AG04449 (cell line): ENCODE results near the gene NF2.
A peak's percentile ranks its signal among the peaks of the same experiment; 100 is the strongest.
"Not testable (repeated sequence)": the region's sequence is repeated elsewhere in the genome, so short reads cannot be mapped to it uniquely, and the experiment has no call there.

Experiments
- CTCF ChIA-PET: fragments of 350-600 bp; formaldehyde crosslinking; extraction: SDS; loops from one replicate; lab custom pipeline; 2021; ENCODE audit warnings: antibody characterized with exemption; lab: Yijun Ruan, JAX
- POLR2A ChIA-PET: fragments of 400-600, 350-600 bp; formaldehyde crosslinking; extraction: SDS; loops from one replicate; lab custom pipeline; 2020; ENCODE audit warnings: antibody characterized with exemption, inconsistent platforms; lab: Yijun Ruan, JAX
- DNase-seq: peaks from one replicate; pipeline ENCODE4 v3.0.0-alpha.2; 2010; ENCODE audit warnings: low read depth, low spot score
- H3K4me3 ChIP-seq: 2 replicates; pipeline ENCODE4 v1.5.1; 2011; ENCODE audit warnings: low read depth, mild to moderate bottlenecking, control low read depth, low read length
- CTCF ChIP-seq: IDR thresholded peaks from one replicate; pipeline ENCODE4 v1.5.1; 2011; ENCODE audit warnings: mild to moderate bottlenecking, moderate library complexity, low read length, control low read depth, inconsistent platforms; ENCODE audit not compliant: insufficient read depth; ENCODE audit errors: missing control alignments

The NF2 gene

DNA sequence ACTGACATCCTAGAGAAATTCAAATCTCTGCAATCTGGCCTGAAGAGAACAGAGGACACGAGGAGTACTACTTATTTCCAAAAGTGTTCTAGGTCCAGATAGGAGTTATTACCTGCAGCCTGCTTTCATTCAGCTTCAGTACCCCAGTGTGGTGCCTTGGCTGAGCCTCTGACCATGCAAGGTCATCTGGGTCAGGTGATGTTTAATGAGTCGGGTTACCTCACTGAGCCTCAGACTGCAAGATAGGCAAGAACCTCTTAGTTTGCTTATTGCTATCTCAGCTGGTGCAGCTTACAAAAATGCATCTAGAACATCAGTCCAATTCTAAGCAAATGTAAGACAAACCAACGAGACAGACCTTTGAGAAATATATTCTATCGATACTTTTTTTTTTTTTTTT lies 9.5 kb upstream of the NF2 start:
- DNase-seq: no peak
- H3K4me3 ChIP-seq: no peak overlapping the region
- TF ChIP-seq CTCF: no peak
- ChIA-PET CTCF (interaction anchor here (0.8 to 1.4 kb wide), 4 partner anchors 10 to 495 kb away, joined by 3 to 4 read pairs (median 3); no protein-coding TSS in a partner anchor), POLR2A (no interaction called here)

GRCh38 chr22:29594447-29594846 lies 9.0 kb upstream of the NF2 start:
- CTCF ChIA-PET: interaction anchor here (0.8 to 1.4 kb wide), 5 partner anchors 11 to 494 kb away, joined by 3 to 5 read pairs (median 3); no protein-coding TSS in a partner anchor
- POLR2A ChIA-PET, DNase-seq, H3K4me3 ChIP-seq: not testable (repeated sequence)

- H3K4me3 ChIP-seq: no peak overlapping the region
- TF ChIP-seq CTCF: no peak
- no peak for DNase-seq
- ChIA-PET CTCF (interaction anchor here (1.6 to 2.1 kb wide), 2 partner anchors 9 to 39 kb away, joined by 3 to 8 read pairs; no protein-coding TSS in a partner anchor), POLR2A (no interaction called here)
These were observed 7.0 kb upstream of the NF2 start for GRCh38 chr22:29596408-29596807.

DNA sequence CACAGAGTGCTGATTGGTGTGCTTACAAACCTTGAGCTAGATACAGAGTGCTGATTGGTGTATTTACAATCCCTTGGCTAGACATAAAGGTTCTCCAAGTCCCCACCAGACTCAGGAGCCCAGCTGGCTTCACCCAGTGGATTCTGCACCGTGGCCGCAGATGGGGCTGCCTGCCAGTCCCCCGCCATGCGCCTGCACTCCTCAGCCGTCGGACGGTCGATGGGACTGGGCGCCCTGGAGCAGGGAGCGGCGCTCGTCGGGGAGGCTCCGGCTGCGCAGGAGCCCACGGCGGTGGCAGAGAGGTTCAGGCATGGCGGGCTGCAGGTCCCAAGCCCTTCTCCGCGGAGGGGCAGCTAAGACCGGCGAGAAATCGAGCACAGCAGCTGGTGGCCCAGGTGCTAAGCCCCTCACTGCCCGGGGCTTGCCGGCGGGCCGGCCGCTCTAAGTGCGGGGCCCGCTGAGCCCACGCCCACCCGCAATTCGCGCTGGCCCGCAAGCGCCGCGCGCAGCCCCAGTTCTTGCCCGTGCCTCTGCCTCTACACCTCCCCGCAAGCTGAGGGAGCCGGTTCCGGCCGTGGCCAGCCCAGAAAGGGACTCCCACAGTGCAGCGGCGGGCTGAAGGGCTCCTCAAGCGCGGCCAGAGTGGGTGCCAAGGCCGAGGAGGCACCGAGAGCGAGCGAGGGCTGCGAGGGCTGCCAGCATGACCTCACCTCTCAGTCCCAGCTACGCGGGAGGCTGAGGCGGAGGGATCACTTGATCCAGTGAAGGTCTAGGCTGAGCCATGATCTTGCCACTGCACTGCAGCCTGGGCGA lies 5.4 kb upstream of the NF2 start:
- H3K4me3 ChIP-seq, DNase-seq, POLR2A ChIA-PET: not testable (repeated sequence)
- CTCF ChIA-PET: interaction anchor here (0.6 to 1.8 kb wide), 3 partner anchors 9 to 202 kb away, joined by 3 to 8 read pairs (median 3); no protein-coding TSS in a partner anchor

DNA sequence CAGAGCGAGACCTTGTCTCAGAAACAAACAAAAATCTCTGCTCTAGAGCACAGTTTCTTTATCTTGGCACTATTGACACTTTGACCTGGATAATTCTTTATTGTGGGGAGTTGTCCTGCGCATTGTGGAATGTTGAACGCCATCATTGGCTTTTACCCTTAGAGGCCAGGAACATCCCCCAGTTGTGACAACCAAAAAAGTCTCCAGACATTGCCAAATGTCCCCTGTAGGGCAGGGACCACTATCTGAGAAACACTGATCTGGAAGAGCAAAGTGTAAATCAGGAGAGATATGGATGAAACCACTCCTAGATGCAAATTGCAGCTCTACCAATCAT lies 4.8 kb upstream of the NF2 start:
- H3K4me3 ChIP-seq: no peak overlapping the region
- DNase-seq: no peak
- TF ChIP-seq CTCF: no peak
- POLR2A ChIA-PET: no interaction called here
- CTCF ChIA-PET: interaction anchor here (1.8 to 4.2 kb wide), 2 partner anchors 8 to 10 kb away, joined by 8 to 46 read pairs; no protein-coding TSS in a partner anchor

DNA sequence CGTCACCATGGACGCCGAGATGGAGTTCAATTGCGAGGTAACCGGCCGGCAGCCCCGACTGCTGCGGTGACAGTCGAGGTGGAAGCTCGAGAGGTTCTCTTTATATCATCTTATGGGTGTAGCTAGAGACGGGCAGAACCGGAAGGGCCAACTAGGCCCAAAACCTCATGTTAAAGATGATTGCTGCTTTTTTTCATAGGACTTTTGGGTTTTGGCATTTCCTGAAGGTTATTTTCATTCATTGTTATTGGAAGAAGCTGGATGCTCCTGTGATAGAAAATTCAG lies 585 bp downstream of the NF2 start:
- H3K4me3 ChIP-seq: peak overlapping the region; percentile 76

More for the DNA sequence above, 585 bp downstream of the NF2 start:
- CTCF ChIA-PET: interaction anchor here (0.8 to 4.9 kb wide), 9 partner anchors 11 to 485 kb away, joined by 3 to 50 read pairs (median 7); partner anchors contain the start of gene THOC5
- TF ChIP-seq CTCF: no peak
- no peak for DNase-seq
- POLR2A ChIA-PET: interaction anchor here (1.0 to 1.7 kb wide), 2 partner anchors 21 to 22 kb away, joined by 5 to 6 read pairs; no protein-coding TSS in a partner anchor
